GM21529 (cell line): ENCODE data around the gene PHEX.

Source experiments
- ATAC-seq: cut with Tn5 transposase; IDR thresholded peaks from one replicate; pipeline ENCODE4 v1.9.1; 2021; ENCODE audit not compliant: unreplicated experiment

Gene PHEX

DNA sequence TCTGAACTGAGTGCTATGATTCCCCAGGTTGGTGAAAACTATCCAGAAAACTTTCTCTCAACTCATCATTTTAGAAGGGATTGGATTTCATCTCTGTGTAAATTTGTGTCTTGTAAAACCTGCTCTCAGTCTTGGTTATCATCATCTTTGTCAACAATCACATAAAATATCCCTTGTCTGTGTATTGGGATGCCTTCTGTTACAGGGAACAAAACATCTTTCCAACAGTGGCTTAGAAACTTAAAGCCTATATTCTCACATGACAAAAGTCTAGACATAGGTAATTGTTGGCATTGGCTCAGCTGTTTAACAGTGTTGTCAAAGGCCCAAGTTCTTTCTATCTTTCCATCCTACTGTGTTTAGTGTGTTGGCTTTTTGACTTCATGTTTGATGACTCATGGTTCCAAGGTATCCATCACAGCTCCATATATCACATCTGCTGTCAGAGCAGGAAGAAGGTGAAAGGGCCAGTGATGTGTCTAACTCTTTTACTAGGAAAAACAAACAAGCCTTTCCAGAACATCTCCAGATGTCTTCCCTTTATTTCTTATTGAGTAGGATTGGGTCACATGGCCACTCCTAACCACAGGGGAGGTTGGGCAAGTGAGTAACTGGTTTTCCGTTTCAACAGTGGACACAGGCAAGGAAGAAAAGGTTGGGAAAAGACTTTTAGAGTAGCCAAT, 65.0 kb downstream of the PHEX start:
- no peak for ATAC-seq

DNA sequence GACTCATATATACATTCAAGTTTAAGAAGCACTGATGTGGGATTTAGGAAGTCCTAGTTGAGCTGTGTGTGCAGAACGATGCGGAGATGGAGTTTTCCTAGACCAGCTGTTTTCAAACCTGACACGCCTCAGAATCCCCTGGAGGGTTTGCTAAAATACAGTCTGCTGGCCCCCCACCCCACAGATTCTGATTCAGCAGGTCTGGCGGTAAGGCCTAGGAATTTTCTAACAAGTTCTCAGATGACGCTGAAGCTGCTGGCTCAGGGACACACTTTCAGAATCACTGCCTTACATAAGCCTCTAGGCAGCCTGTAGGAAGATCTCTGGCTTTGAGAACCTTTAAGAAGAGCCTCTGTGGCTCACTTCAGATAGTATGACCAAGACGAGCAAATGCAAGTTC, 73.1 kb downstream of the PHEX start:
- ATAC-seq, result no peak

DNA sequence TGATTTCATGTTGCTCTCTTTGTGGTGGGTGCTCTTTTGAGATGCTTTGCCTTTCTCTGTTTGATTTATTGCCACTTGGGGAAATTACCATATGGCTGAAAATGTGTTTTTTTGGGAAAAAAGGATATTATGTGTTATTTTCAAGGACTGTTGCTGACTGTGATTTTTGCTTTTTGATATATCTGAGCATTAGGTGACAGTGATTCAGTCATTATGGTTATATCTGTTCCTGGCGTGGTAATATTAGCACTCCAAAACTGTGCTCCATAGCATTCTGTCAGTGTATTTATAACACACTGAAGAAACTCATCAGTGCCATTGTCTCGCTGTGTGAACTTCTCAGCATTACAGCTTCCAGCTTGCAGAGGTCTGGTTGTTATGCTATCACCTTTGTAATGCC, 73.8 kb downstream of the PHEX start:
- ATAC-seq, result no peak

DNA sequence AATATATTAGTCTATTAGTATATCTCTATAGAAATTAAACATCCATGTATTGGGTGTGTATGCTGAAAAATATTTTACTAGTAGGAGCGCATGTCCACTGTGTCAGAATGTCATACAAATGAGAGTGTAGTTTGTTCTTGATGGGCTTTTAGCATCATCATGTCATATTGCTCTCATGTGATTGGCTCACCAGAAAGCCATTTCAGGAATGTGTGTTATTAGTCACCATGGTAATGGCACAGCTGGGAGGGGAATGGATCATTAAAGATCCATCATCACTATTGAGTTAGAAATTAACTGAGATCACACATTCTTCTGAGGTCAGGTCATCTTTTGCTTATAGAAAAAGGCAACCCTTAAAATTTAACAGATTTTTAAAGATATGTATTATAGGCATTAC, 77.3 kb downstream of the PHEX start:
- ATAC-seq, result no peak

DNA sequence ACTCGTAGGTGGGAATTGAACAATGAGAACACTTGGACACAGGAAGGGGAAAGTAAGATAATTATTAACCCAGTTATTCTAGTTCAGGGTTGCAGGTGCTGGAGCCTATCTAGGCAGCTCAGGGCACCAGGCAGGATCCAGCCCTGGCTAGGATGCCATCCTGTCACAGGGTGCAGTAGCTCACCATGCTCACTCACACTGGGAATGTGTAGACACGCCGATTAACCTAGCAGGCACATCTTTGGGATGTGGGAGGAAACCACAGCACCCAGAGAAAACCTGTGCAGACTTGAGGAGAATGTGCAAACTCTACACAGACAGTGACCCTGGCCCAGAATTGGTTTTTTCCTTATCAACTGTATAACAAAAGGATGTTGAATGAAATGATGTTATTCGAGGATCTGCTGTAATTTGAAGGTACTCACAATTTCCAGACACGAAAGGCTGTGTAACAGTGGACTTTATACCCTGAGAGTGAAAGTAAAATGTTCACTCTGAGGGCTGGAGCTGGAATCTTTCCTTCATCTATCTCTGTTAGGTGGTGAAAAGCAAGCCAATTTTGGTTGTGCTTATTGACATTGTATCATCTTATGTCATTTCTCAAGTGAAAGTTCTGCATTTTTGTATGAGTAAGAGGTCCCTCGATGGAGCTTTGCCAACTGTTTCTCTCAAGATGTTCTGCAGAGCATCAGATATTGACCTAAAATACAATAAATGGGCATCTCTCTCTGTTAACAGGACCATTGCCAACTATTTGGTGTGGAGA, 78.8 kb downstream of the PHEX start:
- ATAC-seq, result no peak

GRCh38 chrX:22116605-22117546, 84.8 kb downstream of the PHEX start:
- no peak for ATAC-seq

- no peak for ATAC-seq
Observed at GRCh38 chrX:22117633-22118032, 85.5 kb downstream of the PHEX start.

- no peak for ATAC-seq
Observed at GRCh38 chrX:22118161-22118830, 86.2 kb downstream of the PHEX start.

- ATAC-seq, result no peak
Observed at GRCh38 chrX:22121161-22121560, 89.0 kb downstream of the PHEX start.

DNA sequence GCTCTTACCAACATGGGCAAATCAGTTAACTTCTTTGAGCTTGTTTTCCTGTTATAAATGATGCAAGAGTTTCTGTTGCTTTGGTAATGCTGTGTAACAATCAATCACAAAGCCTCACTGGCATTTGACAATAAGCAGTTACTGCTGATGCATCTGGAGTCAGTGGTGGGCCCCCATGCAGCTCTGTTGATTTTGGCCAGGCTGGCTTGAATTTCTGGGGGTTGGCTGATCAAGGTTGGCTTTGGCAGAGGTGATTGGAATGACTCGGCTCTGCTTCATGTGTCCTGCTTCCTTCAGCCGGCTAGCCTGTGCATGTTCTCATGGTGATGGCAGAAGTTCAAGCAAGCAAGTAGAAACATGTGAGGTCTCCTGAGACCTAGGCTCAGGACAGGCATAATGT, 90.4 kb downstream of the PHEX start:
- no peak for ATAC-seq

DNA sequence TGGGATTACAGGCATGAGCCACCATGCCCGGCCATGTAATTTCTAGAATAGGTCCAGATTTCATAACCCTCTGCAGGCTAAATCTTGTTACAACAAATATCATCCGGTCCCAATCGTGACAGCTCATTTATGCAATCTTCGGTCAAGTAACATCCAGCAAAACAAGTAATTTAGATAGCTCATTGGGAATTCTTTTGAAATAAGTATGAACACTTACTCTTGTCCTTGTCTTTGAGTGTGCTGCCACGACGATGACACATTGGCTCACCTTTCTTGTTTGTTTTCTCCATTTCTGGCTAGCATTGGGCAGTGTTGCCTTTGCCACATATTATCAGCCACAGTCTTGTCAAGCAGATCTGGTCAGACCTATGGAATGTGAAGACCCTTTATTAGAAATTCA, 92.0 kb downstream of the PHEX start:
- no peak for ATAC-seq

GRCh38 chrX:22125481-22125880, 93.4 kb downstream of the PHEX start:
- ATAC-seq, result no peak

- no peak for ATAC-seq
Observed at GRCh38 chrX:22126327-22126726, 94.2 kb downstream of the PHEX start.

DNA sequence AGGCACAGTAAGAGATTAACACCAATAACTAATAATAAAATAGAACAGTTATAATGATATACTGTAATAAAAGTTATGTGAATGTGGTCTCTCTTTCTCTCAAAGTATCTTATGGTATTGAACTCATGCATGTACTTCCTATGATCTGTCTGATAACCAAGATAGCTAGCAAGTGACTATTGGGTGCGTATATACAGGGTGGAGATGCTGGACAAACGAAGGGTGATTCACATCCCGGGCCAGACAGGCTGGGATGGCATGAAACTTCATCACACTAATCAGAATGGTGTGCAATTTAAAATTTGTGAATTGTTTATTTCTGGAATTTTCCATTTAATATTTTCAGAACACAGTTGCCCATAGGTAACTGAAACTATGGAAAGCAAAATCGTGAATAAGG, 96.8 kb downstream of the PHEX start:
- no peak for ATAC-seq

DNA sequence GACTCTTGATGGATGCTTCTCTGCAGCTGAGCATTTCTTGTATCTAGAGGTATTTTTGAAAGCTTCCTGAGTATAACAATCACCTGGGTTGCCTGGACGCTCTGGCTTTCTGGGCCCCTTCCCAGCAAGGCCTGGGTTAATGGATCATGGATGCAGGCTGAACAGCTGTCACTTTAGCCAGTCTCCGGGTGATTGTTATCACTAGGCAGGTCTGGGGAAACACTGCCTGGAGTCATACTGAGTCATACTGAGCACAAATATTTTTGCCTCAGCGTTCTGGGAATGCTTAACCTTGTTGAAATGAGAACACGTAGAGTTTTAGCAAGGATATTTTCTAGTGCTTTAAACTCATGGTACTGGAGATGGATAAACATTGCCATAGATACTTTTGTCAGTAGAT, 102.6 kb downstream of the PHEX start:
- no peak for ATAC-seq

DNA sequence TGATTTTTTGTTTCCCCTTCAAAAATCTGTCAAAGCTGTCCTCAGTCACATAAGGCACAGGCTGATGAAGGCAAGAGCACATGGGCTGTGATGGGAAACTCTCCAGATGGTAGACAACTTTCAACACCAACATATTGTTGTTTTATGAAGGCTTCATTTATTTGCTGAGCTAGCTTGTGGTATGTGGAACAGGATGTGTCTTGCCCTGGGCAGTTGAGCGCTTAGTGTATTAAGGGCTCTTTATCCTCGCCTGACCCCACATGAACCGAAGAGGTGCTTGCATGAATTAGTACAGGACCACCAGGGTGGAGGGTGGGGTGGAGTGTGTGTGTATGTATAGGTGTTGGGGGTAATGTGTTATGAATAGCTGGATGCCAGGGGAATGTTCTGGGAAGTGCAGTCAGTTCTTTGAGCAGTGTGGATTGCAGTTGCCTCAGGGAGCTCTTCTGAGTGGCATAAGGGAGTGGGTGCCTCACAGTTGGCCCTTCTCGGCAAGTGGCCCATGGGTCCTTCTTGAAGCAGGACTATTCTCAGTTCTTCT, 103.1 kb downstream of the PHEX start:
- ATAC-seq, result no peak

DNA sequence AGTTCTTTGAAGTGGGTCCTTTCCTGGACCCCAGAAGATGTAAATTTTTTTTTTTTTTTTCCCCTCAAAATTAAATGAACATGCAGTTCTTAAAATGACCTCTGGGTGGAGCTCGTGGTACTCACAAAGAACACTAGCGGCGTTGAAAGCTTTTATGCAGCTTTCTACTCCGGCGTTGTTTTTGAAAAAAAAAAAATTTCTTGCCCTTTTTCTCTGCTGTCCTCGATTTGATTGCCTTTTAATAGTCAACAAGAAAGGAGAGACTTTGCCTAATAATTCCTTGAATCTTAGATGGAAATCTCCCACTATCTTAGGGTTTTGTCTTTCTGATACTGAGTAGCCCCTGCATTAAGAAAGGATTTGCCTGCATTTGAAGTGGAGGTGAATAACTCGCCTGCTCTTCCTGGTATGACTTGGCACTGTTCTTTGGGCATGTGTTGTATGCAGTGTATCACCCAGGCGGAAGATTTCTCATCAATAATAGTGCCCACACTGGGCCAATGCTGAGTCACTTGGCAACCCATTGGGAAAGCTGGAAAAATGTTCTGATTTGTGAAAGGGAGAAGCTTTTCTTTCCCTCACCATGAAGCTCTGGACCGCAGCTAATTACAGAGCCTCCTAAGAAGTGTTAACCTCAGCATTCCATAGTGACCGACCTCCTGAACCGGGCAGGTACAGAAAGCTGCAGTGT, 104.0 kb downstream of the PHEX start:
- no peak for ATAC-seq

DNA sequence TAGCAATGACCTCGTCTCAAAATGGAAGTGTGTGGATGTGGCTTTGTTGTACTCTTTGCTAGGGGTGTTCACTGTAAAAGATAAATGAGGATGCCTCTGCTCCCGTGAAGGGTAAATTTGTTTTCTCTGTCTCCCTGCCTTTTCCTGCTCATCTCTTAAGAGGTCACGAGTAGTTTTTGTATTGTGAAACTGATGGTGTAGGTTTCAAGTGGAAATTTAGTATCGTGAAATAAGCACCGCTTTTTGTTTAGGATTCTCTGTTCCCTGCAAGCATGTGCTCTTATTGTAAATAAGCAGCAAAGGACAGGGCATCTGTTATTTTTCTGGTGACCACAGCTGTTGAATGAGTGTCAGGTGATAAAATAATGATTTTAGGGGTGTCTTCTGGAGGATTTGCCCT, 104.6 kb downstream of the PHEX start:
- ATAC-seq, result no peak

DNA sequence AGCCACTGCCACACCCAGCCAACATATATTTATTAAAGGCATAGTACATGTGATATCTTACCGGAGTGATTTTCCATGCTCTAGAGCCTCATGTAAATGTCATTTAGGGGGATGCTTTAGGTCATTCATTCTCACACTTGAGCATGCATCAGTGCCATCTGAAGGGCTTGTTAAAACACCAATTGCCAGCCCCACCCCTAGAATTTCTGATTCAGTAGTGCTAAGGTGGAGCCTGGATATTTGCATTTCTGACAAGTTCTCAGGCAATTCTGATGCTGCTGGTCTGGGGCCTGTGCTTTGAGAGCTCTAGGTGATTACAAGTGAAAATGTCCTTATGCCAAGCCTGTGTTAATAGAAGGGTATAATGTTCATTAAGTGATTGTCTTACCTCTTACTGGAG, 107.7 kb downstream of the PHEX start:
- ATAC-seq, result no peak

GRCh38 chrX:22141047-22141730, 109.1 kb downstream of the PHEX start:
- no peak for ATAC-seq
